Body of pancreas (tissue), 4 donors: ENCODE data around the gene IQCK. TPM values are rescaled to one million over a fixed set of nuclear protein-coding genes. Genes with fewer than 3 reads are reported as not detected.

Experiments used
- ATAC-seq: fragments of 150-250 bp; one replicate; pipeline ENCODE4 v1.9.1; 2016
- DNase-seq, 4 donors: peaks; one replicate each; pipeline ENCODE4 v3.0.0-alpha.2; 2019
- H3K27ac ChIP-seq, 4 donors: fragments of 200-600 bp; sonication (generic); 1 replicate in 3 of 4; 2 replicates in 1 of 4; pipeline versions ENCODE4 v1.5.1 to v1.6.1; 2016 to 2019; ENCODE audit warnings: mild to moderate bottlenecking in 1 of 4, mixed read lengths in 1 of 4, moderate library complexity in 1 of 4
- H3K27me3 ChIP-seq, 2 donors: fragments of 200-600 bp; sonication (generic); one replicate each; pipeline ENCODE4 v1.6.0; 2016; ENCODE audit warnings: mild to moderate bottlenecking in 1 of 2
- H3K36me3 ChIP-seq, 2 donors: fragments of 200-600 bp; sonication (generic); replicated peaks in 1 of 2; 2 replicates each; pipeline ENCODE4 v1.5.1; 2016; ENCODE audit warnings: low read depth in 2 of 2; ENCODE audit not compliant: insufficient read depth in 1 of 2
- H3K4me1 ChIP-seq: fragments of 200-600 bp; sonication (generic); one replicate; pipeline ENCODE4 v1.6.0; 2016
- H3K4me3 ChIP-seq, 2 donors: fragments of 200-600 bp; sonication (generic); 1 replicate in 1 of 2; 2 replicates in 1 of 2; pipeline ENCODE4 v1.5.1; 2016 to 2019
- H3K9me3 ChIP-seq, 3 donors: fragments of 200-600 bp; sonication (generic); 1 replicate in 2 of 3; 2 replicates in 1 of 3; pipeline ENCODE4 v1.5.1; 2016
- CTCF ChIP-seq, 7 experiments: fragments of 450-650 bp in 4 of 7; fragments of 200-600 bp in 3 of 7; sonication (generic) in 3 of 7; IDR thresholded peaks; one replicate each; pipeline ENCODE4 v1.5.1; 2016 to 2019; ENCODE audit warnings: antibody characterized with exemption in 7 of 7
- POLR2A ChIP-seq, 3 donors: fragments of 450-650 bp; IDR thresholded peaks; one replicate each; pipeline ENCODE4 v1.6.1; 2016; ENCODE audit warnings: antibody characterized with exemption in 3 of 3, mild to moderate bottlenecking in 2 of 3
- WGBS, 2 donors: methylation state at CpG; one replicate each; pipeline ENCODE4 v1.1.5; 2017; 5-methylcytosine and 5-hydroxymethylcytosine counted together
- intact Hi-C: fragments of 100-400 bp; cut with DNase I; formaldehyde crosslinking; loops from one replicate; pipeline ENCODE4 v1.15.1; 2023
- total RNA-seq, 2 donors: library from RNA; depleted of rRNA; stranded (reverse); fragments of >200 nt; gene quantifications; one replicate each; pipeline ENCODE4 v1.1.0, GENCODE V29; 2016

IQCK gene
- total RNA-seq, 2 donors from 2014 or later = 10.9 to 52.7 TPM

- TF ChIP-seq POLR2A (IDR thresholded peaks at IDR 0.05) (no peak), CTCF (IDR thresholded peaks at IDR 0.05) (no peak)
- H3K9me3 ChIP-seq = no peaks in the 10 kb centered on the region
- DNase-seq = no peak
- H3K4me1 ChIP-seq = no peaks in the 10 kb centered on the region
- intact Hi-C loops = no loop called here
- H3K27ac ChIP-seq = no peak overlapping the region
- WGBS, 2 donors = 81 to 86% methylated on average over 6 of the region's 6 CpGs
- peaks cover 0 to 2% of the 10 kb centered on the region in 2 donors for H3K36me3 ChIP-seq
- H3K4me3 ChIP-seq = no peak overlapping the region
- no peaks in the 10 kb centered on the region for H3K27me3 ChIP-seq
- ATAC-seq = no peak
These were observed 136.4 kb downstream of the IQCK start for GRCh38 chr16:19854543-19854876.

- no peak overlapping the region for H3K27ac ChIP-seq
- H3K4me1 ChIP-seq = no peaks in the 10 kb centered on the region
- no peak overlapping the region for H3K4me3 ChIP-seq
- no peaks in the 10 kb centered on the region for H3K9me3 ChIP-seq
- intact Hi-C loops = no loop called here
- WGBS, 2 donors = 88 to 90% methylated on average over 10 of the region's 10 CpGs
- ATAC-seq = no peak
- DNase-seq = no peak
- no peaks in the 10 kb centered on the region for H3K27me3 ChIP-seq
- H3K36me3 ChIP-seq = peaks cover 0 to 2% of the 10 kb centered on the region in 2 donors
- TF ChIP-seq CTCF (IDR thresholded peaks at IDR 0.05) = no peak
- TF ChIP-seq POLR2A (IDR thresholded peaks at IDR 0.05) = no peak
These were observed 138.0 kb downstream of the IQCK start for GRCh38 chr16:19856120-19856519.

GRCh38 chr16:19857593-19858339, 139.7 kb downstream of the IQCK start:
- DNase-seq (no peak), ATAC-seq (no peak)
- intact Hi-C loops = no loop called here
- Histone ChIP-seq H3K36me3 (peaks cover 0 to 2% of the 10 kb centered on the region in 2 donors), H3K27me3 (no peaks in the 10 kb centered on the region), H3K27ac (no peak overlapping the region), H3K4me3 (no peak overlapping the region), H3K9me3 (no peaks in the 10 kb centered on the region), H3K4me1 (no peaks in the 10 kb centered on the region)
- WGBS, 2 donors = 64 to 83% methylated on average over 16 of the region's 16 CpGs
- TF ChIP-seq CTCF (IDR thresholded peaks at IDR 0.05) = no peak
- no peak for TF ChIP-seq POLR2A (IDR thresholded peaks at IDR 0.05)

- no peak for TF ChIP-seq POLR2A (IDR thresholded peaks at IDR 0.05)
- no peak for TF ChIP-seq CTCF (IDR thresholded peaks at IDR 0.05)
- peaks cover 0 to 2% of the 10 kb centered on the region in 2 donors for H3K36me3 ChIP-seq
- no peak overlapping the region for H3K27ac ChIP-seq
- H3K4me1 ChIP-seq = no peaks in the 10 kb centered on the region
- H3K27me3 ChIP-seq = no peaks in the 10 kb centered on the region
- ATAC-seq (no peak), DNase-seq (no peak)
- no peaks in the 10 kb centered on the region for H3K9me3 ChIP-seq
- intact Hi-C loops = no loop called here
- no peak overlapping the region for H3K4me3 ChIP-seq
- 84 to 91% methylated on average over 21 to 22 of the region's 22 CpGs for whole genome bisulfite sequencing, 2 donors
These were observed 140.4 kb downstream of the IQCK start for GRCh38 chr16:19858340-19859018.
